NCI-H748 (cell line): ENCODE measurements around the gene SARDH.
"Not testable (repeated sequence)": the region's sequence is repeated elsewhere in the genome, so short reads cannot be mapped to it uniquely, and the experiment has no call there.

ENCODE experiments used
- DNase-seq: peaks from one replicate; lab custom pipeline; 2025; ENCODE audit not compliant: unreplicated experiment; lab: John Stamatoyannopoulos, UW

Gene SARDH

GRCh38 chr9:133759946-133760345 lies 21.8 kb upstream of the SARDH start:
- DNase-seq: no peak

DNA sequence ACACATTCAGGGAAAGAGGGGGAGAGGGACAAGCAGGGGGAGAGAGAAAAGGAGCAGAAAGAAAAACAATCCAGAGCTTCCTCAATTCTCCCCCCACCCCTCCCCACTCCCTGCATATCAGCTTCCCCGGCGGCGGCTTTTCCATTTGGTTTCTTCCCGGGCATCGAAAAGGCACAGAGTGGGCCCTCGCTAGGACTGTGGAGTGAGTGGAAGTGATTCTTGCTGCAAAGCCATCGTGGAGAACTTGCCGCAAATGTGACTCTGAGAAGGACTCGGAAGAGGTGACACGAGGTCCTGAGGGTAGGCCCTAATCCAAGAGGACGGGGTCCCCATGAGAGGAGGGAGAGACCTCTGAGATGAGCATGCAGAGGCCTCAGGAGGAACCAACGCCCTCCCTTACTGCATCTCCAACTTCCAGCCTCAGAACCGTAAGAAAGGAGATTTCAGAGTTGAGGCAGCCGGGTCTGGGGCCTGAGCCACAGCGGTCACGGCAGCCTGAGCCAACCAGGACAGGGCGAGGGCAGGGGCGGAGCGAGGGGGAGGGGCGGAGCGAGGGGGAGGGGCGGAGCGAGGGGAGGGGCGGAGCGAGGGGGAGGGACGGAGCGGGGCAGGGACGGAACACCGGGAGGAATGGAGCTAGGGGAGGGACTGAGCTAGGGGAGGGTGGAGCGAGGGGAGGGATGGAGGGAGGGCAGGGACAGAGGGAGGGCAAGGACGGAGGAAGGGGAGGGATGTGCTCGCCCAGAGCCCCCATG lies 21.2 kb upstream of the SARDH start:
- DNase-seq: no peak

GRCh38 chr9:133758228-133758627 lies 20.1 kb upstream of the SARDH start:
- DNase-seq: no peak

- DNase-seq: no peak
These were observed 16.6 kb upstream of the SARDH start for GRCh38 chr9:133754688-133755227.

- DNase-seq: no peak
These were observed 16.0 kb upstream of the SARDH start for GRCh38 chr9:133754187-133754586.

GRCh38 chr9:133752739-133753446 lies 14.7 kb upstream of the SARDH start:
- no peak for DNase-seq

DNA sequence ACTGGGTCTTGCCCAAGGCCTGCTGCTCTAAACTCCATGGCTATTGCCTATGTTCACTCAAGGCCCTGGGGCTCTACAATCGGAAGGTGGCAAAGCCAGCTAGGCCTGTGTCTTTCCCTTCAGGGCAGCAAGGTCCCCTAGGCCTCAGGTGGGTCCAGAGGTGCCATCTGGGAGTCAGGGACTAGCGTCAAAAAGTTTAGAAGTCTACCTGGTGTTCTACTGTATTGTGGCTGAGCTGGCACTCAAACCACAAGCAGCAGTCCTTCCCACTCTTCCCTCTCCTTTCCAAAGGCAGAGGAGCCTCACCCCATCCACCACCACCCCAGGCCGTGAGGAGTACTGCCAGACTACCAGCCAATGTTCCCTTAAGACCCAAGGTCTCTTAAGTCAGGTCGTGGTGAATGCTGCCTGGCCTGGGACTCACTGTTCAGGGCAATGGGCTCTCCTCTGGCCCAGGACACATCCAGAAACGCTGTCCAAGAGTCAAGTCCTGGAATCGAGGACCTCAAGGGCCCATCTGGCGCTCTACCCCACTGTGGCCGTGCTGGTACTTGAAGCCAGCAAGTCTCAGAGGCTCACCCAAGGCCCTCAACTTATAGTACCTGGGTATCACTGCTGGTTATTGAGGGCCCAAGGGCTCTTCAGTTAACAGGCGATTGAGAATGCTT lies 13.0 kb upstream of the SARDH start:
- no peak for DNase-seq

DNA sequence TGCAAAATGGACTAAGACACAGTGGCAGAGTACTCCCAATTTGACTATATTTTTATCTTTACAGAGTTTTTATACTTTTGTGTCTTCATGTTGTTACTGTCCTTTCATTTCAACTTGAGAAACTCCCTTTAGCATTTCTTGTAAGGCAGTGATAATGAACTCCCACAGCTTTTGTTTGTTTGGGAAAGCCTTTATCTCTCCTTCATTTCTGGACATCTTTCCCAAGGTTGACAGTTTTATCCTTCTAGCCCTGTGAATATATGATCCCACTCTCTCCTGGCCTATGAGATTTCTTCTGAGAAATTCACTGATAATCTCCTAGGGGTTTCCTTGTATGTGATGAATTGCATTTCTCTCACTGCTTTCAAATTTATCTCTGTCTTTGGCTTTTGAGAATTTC lies 9.2 kb upstream of the SARDH start:
- no peak for DNase-seq

GRCh38 chr9:133744528-133744927 lies 6.4 kb upstream of the SARDH start:
- not testable (repeated sequence) for DNase-seq

DNA sequence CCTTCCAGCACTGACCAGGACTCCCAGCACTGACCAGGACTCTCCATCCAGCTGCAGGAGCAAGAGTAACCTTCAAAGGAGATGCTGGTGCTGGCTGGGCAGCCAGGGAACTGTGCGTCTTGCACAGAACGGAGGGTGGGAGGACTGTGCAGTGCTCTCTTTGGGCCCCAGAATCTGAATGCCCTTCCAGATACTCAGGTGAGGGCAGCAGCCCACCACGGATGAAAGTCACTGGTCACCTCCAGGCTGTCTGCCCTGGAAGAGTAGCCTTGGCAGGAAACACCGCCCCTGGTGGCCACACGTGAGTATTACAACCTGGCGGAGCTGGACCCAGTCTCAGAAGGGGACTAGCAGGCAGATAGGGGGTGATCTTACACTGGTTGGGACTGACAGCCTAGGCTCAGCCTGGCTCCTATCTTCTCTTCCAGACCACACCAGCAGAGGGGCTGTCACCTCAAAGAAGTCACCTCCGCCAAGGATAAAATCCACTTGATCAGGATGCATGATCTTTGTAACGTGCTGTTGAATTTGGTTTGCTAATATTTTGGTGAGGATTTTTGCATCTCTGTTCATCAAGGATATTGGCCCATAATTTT lies 4.8 kb upstream of the SARDH start:
- peak; percentile 82 for DNase-seq

GRCh38 chr9:133742251-133742650 lies 4.1 kb upstream of the SARDH start:
- no peak for DNase-seq

DNA sequence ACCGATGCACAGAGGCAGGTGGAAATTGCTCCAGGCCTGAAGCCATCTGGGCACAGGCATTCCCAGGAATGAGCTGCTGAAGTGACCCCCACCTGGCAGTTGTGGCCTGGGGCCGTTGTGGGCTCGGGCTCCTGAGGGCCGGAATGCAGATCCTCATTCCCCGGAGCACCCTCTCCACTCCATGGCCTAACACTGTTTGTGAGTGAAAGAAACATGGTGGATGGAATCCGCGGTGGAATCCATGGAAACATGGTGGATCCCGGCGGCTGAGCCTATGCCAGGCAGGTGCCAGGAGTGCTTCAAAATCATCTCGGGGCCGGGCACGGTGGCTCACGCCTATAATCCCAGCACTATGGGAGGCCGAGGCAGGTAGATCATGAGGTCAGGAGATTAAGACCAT lies 3.6 kb upstream of the SARDH start:
- DNase-seq: no peak

DNA sequence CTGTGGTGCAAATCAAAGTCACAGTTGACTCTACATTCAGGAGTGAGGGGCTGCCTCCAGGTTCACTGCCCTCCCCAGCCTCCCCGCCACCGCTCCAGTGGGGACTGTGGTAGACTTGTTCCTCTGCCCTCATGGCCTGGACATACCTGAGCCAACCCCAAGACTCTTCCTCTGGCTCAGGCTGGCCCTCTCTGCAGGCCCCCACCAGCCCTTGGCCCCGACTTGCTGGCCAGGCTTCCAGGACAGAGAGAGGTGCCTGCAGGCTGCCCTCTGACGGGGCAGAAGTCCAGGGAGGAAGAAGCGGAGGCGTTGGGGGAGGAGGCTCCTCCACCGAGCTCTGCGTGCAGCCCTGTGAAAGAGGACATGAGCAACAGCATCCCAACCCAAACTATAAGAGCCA lies 2.8 kb upstream of the SARDH start:
- no peak for DNase-seq

GRCh38 chr9:133739408-133740280 lies 1.5 kb upstream of the SARDH start:
- no peak for DNase-seq

- DNase-seq: no peak
These were observed 581 bp upstream of the SARDH start for GRCh38 chr9:133738640-133739225.

- peak; percentile 40 for DNase-seq
These were observed 930 bp downstream of the SARDH start for GRCh38 chr9:133737071-133737773.

GRCh38 chr9:133735931-133736330 lies 2.2 kb downstream of the SARDH start:
- DNase-seq: no peak

- DNase-seq: no peak
These were observed 2.8 kb downstream of the SARDH start for GRCh38 chr9:133735415-133735775.

GRCh38 chr9:133734590-133735414 lies 3.4 kb downstream of the SARDH start:
- DNase-seq: no peak
